Tongue (tissue), 2 donors: ENCODE results near the gene OPN5. TPM values are rescaled to one million over a fixed set of nuclear protein-coding genes. Genes with fewer than 3 reads are reported as not detected.

Source experiments
- DNase-seq: peaks from one replicate; pipeline ENCODE4 v3.0.0-alpha.2; 2015
- total RNA-seq: library from RNA; depleted of rRNA; stranded (reverse); fragments of >200 nt; gene quantifications from one replicate; pipeline ENCODE4 v1.2.3, GENCODE V29; 2014

Gene OPN5
- total RNA-seq, 1 donor from 2014 or later: not detected

DNA sequence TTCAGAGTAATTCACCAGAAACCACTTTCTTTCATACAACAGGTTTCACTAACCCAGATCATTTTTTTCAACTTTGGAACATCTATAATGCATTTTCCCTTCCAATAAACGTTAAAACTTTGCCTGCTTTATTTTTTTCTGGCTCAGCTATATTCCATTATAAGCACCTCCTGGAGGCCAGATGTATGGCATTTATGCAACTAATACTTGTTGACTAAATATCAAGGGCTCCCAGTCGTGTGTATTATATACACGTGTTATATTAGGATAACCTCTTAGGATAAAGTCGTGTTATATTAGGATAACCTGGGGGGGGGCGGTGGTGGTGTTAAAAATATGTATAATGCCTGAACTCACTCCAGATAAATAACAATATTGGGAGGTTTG lies 6.7 kb downstream of the OPN5 start:
- no peak for DNase-seq

DNA sequence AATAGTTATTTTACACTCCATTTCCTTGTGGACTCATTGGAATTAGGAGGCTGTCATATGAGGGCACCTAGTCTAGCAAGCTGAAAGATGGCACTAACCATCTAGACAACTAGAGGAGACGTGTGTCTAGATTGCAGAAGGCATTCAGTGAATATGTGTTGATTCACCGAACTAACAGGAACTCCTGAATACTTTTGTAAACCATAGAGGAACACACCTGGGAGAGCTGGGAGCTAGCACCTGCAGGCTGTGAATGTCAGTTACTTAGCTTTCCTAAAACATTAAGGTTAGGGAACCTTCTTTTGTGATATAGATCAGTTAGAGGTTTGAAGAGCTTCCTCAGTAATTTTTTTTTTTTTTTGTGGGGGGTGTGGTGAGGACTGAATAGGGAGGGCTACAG lies 7.7 kb downstream of the OPN5 start:
- DNase-seq: no peak

DNA sequence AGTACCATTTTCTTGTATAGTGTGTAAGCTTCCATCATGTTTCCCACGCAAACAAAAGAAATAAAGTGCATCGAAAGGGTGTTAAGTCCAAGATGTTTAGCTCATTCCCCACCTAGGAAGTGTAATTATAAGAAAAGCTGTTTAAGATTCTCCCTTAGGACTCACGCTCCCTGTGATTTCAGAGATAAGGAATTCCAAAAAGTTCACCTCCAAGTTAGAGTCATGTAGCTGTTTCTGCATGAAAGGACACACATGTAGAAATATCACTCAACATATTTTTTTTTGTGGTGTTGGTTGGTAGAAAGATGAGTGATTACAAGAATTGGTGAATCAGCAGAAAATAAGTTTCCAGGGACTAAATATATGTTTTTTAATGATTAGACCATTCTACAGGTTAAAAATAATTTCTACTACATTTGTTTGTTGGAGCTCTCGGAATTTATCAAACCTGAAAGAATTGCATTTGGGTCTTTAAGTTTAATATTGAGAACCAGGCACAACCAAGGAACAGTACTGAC lies 10.4 kb downstream of the OPN5 start:
- no peak for DNase-seq

DNA sequence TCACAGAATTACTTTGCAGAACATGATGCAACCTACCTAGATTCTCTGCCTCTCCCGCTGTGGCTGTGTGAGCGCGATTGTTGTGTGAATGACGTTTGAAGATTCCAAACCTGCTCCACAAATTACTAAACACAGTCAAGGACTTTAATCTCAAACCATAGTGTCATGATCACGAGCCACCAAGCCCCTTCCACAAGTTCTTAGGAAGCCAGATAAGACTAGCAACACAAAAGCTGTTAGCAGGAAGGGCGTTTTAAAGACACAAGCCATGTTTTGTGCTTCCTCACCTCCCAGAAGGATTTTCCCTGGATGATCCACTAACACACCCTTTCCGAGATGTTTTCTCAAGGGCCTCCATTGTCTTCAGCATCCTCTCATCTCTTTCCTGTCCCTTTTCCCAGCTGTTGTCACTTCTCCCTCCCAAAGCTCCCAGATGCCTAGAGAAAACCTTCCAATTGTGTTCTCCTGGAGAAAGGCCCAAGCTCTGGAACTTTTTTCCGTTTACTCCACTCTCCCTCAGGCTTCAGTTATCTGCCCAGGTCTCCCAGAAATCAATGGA lies 12.8 kb downstream of the OPN5 start:
- no peak for DNase-seq

DNA sequence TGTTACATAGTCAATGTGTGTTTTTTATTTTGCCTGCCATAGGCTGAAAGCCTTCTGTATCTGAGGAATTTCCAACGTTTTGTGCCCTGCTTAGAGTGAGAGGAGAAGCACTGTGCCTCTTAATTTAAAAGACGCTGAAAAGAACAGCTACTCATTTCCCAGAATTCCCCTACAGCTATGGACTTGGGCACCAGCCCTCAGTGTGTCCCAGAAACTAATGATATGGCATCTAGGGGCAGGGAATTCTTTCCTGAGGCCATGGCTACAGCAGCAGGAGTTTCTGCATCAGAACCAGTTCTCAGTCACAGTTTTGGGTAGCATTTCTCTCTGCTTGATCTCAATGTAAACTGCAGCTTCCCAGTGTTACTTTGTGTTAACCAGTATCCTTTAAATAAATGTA lies 20.2 kb downstream of the OPN5 start:
- DNase-seq: no peak

DNA sequence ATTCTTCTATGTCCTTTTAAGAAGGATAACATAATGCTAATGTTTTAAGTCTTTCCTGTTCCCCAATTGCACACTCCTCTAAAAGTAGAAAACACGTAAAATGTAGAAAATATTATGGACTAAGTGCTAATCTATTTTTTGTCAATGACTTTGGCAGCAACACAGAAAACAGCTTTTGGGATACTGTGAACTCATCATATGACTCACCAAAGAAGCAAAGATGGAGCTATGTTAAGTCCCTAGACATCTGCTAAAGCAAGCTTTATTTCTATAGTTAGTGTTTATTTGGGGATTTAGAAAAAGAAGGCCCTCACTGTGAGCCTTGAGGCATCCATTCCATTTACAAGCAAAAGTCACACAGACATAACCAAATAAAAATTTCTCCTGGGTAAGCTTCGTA lies 23.0 kb downstream of the OPN5 start:
- DNase-seq: peak; percentile 24

DNA sequence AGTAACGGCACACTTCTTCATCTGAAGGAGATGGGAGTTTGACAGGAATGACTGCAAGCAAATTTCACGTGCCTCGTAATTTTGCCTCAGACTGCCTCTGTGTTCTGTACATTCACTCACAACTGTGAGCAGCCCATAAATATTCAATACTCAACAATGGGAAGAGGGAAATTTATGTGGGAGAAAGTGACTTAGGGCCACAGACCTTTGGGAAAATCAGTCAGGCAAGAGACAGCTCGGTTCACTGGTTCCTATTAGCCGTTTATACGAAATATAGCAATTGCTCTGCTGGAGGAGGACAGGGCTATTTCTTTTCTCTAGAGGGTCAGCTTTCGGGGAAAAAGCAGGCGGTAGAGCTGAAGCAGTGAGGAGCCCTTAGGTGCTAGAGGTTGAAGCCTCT lies 28.0 kb downstream of the OPN5 start:
- DNase-seq: no peak

DNA sequence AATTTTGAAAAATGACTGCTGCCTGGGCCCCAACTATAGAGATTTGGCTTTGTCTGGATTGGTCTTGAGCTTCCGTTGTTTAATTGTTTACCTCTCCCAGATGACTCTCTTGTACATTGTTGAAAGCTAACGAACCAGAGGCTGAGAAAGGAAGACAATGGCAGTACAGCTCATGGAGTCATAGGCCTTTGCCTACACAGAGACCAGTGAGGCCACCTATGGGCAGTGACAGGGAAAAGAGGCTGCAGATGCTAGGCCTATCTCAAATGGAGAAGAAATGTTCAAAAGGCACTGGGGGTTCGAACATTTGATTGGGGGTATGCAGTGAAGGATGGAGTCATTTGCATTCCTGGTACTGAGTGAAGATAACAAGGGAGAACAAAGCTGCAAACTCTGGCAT lies 29.1 kb downstream of the OPN5 start:
- DNase-seq: peak; percentile 6

DNA sequence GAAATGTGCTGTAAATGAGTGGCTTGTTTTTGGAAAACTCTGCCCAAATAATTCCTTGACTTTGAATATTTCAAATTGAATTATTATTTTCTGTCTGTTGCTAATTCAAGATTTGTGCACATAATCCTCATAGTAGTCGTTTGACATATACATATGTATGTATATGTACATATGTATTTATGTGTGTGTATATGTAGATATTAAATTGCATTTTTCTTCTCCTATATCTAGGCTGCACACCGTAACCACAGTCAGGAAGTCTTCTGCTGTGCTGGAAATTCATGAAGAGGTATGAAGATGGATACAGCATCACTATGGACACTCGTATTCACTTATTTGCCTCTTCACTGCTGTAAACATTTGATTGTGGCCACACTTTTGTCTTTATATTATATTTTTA lies 29.6 kb downstream of the OPN5 start:
- DNase-seq: no peak

DNA sequence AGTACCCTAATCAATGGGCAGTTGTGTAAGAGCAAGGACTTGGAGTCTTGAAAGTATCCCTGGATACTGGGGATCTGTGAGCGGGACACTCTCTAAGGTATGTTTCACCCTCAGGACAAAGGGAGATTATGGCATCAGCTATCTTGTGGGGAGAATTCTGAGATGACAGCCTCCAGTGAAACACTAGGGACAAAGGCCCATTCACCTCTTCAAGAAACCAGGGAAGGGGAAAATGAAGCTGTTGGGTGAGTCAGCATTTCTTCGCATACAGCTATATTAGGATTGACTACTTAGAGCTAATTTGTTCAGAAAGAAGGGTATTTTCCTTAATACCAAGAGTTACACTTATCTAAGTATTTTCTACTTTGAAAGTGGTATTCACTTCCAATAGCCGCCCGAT lies 35.9 kb downstream of the OPN5 start:
- no peak for DNase-seq

DNA sequence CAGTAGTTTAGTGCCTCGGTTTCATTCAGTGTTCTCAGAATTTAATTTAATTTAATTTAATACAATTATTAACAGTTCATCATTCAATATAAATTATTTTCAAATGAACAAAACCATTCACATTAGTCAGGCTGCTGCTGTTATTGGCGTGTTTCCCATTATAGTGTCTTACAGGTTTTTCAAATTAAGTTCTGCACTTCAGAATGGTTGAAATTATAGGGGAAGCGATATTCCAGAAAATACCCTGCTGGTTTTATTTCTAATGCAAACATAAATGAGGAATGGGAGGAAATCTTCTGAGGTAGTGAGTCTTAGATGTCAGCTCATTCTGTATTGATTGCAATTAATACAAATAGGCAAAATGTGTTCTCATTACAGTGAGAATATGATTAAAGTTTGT lies 37.6 kb downstream of the OPN5 start:
- no peak for DNase-seq

DNA sequence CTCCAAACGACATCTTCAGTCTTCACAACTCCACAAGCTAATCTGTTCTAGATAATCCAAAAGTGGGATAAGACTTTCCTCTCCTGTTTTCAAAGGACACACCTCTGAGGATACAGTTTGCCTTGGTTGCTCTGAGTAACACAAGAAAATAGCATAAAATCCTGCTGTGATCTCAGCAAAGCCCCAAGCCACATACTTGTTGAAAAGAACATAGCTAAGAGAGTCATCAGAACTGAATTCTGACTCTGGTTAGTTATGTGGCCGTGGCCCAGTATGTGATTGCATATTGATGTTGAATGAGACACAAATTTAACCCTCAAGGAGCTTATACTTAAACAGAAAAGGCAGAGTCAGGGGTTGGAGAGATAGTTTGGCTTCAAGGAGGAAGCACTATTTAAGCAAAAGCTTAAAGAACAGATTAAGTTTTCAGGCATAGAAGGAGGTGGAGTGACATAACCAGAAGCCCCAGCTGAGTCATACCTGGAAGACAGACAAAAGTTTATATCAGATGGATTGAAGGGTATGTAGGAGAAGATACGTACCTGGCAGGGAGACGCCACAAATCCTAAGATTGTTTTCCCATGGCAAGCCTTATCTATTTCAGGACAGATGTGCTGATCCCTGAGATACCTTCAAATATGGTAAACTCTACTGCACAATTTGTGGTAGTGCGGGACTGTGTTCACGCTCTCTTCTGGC lies 41.2 kb downstream of the OPN5 start:
- no peak for DNase-seq

DNA sequence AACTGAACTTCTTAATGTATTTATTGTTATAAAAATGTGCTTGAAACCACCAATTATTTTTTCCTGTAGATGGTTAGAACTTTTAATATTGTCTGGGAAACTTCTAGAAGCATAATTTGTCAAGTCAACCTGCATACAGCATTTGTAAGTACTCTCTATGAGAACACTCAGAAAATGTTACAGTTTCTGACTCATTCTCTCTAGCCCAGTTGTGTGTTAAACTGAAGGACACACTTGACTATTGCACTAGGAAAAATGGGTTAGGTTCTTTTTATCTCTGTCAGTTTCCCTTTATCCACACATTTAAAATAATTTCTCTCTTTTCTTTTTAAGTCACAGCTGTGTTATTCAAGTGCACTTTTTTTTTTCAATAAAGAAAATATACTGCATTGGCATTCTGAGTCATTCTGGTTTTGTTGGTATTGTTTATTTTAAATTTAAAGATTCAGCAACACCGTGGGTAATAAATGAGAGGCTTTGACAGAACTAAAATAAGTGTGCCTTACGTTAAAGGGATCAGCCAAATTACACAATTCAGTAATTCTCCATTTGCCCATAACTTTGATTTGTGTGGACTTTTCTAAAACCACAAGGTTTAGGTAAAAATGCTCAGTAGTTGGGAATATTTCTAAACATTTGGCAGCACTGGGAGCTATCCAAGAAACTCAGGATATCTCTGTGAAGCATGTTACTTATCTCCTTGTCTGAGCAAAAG lies 50.7 kb downstream of the OPN5 start:
- no peak for DNase-seq

DNA sequence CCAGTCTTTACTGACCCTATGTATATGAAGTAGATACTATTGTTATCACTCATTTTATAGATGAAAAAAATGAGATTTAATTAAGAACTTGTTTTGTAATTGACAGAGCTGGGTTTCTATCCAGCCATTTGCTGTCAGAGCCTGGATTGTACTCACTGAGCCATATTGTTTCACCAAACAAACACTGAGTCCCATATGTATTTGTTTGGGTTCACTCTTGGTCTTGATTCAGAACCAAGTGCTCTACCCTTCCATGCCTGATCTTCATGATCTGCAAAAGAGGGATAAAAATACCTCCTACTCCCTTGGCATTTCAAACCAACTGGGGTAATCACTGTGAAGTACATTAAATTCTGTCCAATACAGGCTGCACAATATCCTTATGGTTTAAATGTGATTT lies 52.4 kb downstream of the OPN5 start:
- DNase-seq: no peak

DNA sequence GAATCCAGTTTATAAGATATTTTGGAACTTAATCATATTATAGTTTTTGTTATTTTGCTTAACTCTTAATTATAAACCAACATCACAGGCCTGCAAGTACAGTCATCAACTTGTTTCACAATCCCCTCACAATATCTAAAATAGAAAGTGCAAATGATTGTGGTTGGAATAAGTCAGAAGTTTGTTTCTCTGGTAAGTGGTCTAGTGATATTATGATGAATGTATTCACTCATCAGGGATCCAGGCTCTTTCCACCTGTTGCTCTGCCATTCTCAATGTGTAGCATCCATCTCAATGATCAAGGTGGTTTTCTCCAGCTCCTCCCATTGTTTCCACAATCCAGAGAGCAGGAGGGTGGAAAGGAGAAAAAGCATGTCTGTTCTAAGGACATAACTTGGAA lies 54.2 kb downstream of the OPN5 start:
- no peak for DNase-seq

DNA sequence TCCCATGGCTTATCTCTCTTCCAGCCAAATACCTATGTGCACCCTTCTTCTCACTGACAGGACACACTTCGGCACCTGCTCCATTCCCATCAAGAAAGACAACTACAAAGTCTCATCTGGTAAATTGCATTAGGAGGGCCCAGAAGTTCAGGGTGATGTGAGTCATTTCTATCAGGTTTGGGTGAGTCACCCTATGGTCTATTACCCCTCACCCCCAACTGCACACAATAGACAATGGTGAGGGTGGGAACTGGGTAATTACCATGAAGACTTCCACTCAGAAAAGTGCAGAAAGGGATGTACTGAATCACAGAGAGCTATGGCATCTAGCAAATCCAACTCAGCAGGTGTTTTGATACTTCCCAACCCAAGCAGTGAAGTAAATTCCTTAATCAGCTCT lies 54.8 kb downstream of the OPN5 start:
- no peak for DNase-seq

DNA sequence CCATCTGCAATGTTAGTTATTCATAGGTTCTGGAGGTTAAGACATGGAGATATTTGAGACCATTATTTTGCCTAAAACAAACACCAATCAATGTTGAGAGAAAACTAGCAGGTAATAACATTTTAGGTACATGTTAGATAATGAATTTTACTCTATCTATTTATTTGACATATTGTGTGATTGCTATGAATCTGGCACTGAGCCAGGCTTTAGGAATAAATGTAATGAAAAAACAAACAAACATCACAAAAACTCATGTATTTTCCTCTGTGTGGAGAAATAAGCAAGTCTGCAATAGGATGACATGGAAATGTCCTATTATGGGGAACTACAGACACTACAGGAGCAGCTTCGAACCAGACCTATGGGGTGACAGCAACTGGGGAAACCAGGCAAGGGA lies 57.8 kb downstream of the OPN5 start:
- no peak for DNase-seq

DNA sequence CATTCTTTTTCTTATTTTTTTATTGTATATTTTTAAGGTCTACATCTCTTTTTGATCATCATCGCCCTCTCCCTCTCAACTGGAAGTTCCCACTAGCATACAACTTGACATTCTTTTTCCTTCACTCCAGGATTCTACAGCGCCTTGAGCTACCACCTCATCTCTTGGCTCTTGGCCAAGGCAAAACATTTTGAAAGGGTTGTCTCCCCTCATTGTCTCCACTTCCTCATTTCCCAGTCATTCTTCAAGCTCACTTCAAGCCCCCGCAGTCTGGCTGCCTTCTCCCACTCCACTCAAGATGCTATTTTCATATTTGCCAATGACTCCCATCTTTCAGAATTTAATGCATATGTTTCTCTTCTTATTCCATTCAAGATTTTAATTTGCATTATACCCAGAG lies 63.0 kb downstream of the OPN5 start:
- no peak for DNase-seq

DNA sequence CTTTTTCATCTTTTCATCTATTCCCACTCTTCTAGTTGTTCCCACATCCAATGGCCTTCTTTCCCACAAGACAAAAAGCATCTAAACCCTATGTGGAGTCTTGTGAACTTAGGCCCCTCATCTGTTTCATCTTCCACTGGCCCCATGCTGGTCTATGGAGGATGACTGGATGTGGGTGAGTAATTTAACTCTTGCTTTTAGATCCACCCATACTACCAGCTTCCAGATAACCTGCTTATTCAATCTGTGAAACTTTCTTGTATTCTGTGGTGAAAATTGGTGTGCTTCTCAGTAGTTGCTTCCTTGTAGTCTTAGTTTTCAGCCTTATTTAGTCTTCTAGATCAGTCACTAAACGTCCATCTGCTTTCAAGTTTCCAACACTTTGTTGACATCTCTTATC lies 64.9 kb downstream of the OPN5 start:
- no peak for DNase-seq

DNA sequence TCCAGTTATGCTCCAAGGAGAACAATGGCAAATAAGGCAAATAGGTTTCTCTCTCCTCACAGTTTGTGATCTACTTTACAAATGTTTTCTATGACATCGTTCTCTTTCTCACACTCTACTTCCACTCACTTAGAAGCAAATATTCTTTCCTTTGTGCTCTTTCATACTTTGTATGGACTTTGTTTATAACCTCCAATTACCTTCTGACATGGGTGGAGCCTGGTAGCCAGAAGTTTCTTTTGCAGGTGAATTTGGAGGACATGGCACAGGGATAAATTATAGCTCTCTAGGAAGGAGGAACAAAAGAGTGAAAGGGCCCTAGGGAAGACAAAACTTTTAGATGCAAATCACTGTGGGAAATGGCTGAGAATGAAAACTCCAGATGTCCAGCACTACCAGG lies 69.3 kb downstream of the OPN5 start:
- no peak for DNase-seq

DNA sequence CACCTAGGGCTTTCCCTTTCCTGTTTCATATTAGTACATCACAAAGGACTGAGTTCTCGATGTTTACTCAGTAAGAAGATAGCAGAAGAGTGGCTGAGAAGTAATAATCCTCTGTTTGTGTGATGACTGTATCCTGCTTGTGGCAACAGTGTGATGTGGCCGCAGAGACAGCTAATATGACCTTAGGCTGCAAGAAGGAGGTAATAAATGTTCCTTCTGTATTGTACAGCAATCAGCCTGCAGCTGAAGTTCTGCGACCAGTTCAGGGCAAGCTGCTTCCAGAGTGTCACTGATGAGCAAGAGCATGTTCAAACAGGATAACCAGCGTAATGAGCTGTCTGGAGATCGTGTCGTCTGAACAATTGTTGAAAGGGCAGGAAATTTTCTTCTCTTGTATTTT lies 70.9 kb downstream of the OPN5 start:
- DNase-seq: peak; percentile 16

DNA sequence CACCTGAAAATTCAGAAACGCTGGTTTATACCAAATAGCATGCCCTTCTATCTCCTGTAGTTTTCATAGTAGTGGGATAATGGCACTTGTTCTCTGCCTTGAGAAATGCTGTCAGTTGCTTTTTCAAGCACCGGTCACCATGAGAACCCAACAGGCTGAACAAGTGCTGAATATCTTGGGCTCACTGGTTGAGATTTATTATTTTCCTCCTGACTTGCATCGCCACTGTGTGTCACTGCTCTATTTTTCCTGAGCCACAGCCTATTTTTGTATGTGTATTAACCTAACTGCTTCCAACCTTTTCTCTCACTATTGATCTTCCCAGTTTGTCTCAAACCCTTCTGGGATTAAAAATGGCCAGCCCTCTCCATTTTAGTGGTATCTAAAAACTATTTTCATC lies 71.9 kb downstream of the OPN5 start:
- no peak for DNase-seq

DNA sequence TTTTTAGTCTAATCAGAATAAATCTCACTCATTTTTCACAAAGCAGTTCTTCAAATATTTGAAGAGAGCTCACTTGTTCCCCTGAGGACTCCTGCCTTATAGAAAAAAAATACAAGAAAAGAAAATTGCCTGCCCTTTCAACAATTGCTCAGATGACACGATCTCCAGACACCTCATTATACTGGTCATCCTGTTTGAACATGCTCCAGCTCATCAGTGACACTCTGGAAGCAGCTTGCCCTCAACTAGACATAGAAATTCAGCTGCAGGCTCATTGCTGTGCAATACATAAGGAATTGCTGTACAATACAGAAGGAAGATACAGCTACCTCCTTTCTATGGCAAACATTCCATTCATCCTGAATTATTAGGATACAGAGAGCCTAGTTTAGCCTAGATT lies 73.1 kb downstream of the OPN5 start:
- no peak for DNase-seq

DNA sequence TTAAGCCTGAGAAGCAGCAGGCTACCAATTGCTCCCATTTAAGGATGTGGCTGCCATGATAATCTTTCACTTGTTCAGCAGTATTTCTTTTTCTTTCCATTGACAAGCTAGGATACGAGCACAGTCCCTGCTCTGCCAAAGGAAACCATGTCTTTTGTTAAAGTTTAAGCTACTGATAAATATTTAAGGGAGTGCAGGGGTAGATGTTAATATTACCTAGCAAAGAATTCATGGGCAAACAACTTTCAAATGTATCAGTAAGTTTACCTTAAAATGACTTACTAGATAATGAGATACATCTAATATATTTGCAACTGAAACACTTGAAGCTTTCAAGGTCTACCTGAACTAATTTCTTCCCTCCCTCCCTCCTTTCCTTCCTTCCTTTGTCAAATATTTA lies 77.3 kb downstream of the OPN5 start:
- no peak for DNase-seq
